ENCODE data around the gene PLEKHF1. TPM values are rescaled to one million over a fixed set of nuclear protein-coding genes. Genes with fewer than 3 reads are reported as not detected.

The PLEKHF1 gene
- total and polyA plus RNA-seq, 2 donors (not counting 1 experiment from before 2014, with no cell fraction given) = 5.5 to 9.8 TPM

- ChIA-PET CTCF (interaction anchor here (0.7 to 10.1 kb wide), 15 partner anchors 9 to 277 kb away, joined by 3 to 116 read pairs (median 5); partner anchors contain the start of genes C19orf12, POP4 and URI1), POLR2A (interaction anchor here (0.9 to 1.8 kb wide), 4 partner anchors 45 to 59 kb away, joined by 5 to 9 read pairs (median 6); partner anchors contain the start of genes C19orf12 and POP4)
- Mint-ChIP-seq H3K4me3 (peak overlapping the region; percentile 87), H3K4me1 (peaks cover 29% of the 10 kb centered on the region), H3K9me3 (ENCODE audit: insufficient read depth) (no peaks in the 10 kb centered on the region), H3K27me3 (no peaks in the 10 kb centered on the region), H3K27ac (peak overlapping the region; percentile 80)
- intact Hi-C loops (cut with micrococcal nuclease) = loop anchor here (1.0 to 10.0 kb wide), 8 partner anchors 9 to 181 kb away; partner anchors contain the start of genes CCNE1 and POP4
- peak overlapping the region; percentile 100 for H3K4me2 ChIP-seq (replicated peaks; ENCODE audit: low read depth, low read length, poor library complexity, severe bottlenecking)
- peak overlapping the region in 4 of 5 experiments; percentile 49 to 87 (median 76) for H3K4me3 ChIP-seq (ENCODE audit: control extremely low read depth in 1 of 5, extremely low read depth in 1 of 5, insufficient read depth in 1 of 5, low read depth in 2 of 5, low read length in 4 of 5)
- ATAC-seq (ENCODE audit: low read depth) (no peak), DNase-seq (no peak)
- peaks cover 31 to 42% of the 10 kb centered on the region in 2 donors for H3K4me1 ChIP-seq (ENCODE audit: control insufficient read depth in 2 of 2, insufficient read depth in 2 of 2, low read length in 2 of 2)
- H3K79me2 ChIP-seq (ENCODE audit: control insufficient read depth, insufficient read depth, low read length) = peaks cover 43% of the 10 kb centered on the region
- H3K9me3 ChIP-seq (ENCODE audit: control extremely low read depth in 1 of 3, control insufficient read depth in 2 of 3, insufficient read depth in 1 of 3, low read length in 2 of 3) = peaks cover 0 to 5% (median 0%) of the 10 kb centered on the region in 3 donors
- peak overlapping the region; percentile 92 for H2AFZ ChIP-seq (ENCODE audit: insufficient read depth, low read depth, low read length, poor library complexity, severe bottlenecking)
- H4K20me1 ChIP-seq (ENCODE audit: control insufficient read depth, insufficient read depth, low read length, poor library complexity, severe bottlenecking) = no peaks in the 10 kb centered on the region
- H3K27me3 ChIP-seq (replicated peaks in 1 of 4; ENCODE audit: control extremely low read depth in 1 of 4, control insufficient read depth in 3 of 4, insufficient read depth in 4 of 4, low read length in 3 of 4) = no peaks in the 10 kb centered on the region
- no peaks in the 10 kb centered on the region for H3K36me3 ChIP-seq (replicated peaks in 1 of 2; ENCODE audit: control extremely low read depth in 1 of 2, control insufficient read depth in 1 of 2, extremely low read depth in 1 of 2, insufficient read depth in 2 of 2, low read length in 1 of 2)
- H3K9ac ChIP-seq (ENCODE audit: low read length) = peak overlapping the region; percentile 91
- 7% methylated on average over 18 of the region's 22 CpGs for WGBS (ENCODE audit: insufficient coverage)
- peak overlapping the region; percentile 18 to 79 for H3K27ac ChIP-seq (ENCODE audit: low read length in 2 of 2)
- TF ChIP-seq CTCF (IDR thresholded peaks at IDR 0.05) (peak; percentile 18), EZH2 (IDR thresholded peaks at IDR 0.05; ENCODE audit: borderline replicate concordance, insufficient read depth, low read depth, low read length, poor library complexity, severe bottlenecking) (no peak)
These were observed 477 bp upstream of the PLEKHF1 start for GRCh38 chr19:29664753-29665214.
